ENCODE data around the gene CHST11.

The CHST11 gene

GRCh38 chr12:104576187-104576778 is 119.5 kb downstream of the CHST11 start:
- DNase-seq (ENCODE audit: low read depth) = no peak
- no peak for TF ChIP-seq CTCF (IDR thresholded peaks at IDR 0.05; ENCODE audit: control insufficient read depth, extremely low read depth, insufficient read depth)

GRCh38 chr12:104576980-104577580 is 120.3 kb downstream of the CHST11 start:
- H3K4me3 ChIP-seq (ENCODE audit: low read depth, low read length) = no peak overlapping the region
- DNase-seq (ENCODE audit: low read depth) = no peak
- no peak for TF ChIP-seq CTCF (IDR thresholded peaks at IDR 0.05; ENCODE audit: control insufficient read depth, extremely low read depth, insufficient read depth)

More at GRCh38 chr12:104576187-104576778, 119.5 kb downstream of the CHST11 start:
- no peak overlapping the region for H3K4me3 ChIP-seq (ENCODE audit: low read depth, low read length)

- no peak for TF ChIP-seq CTCF (IDR thresholded peaks at IDR 0.05; ENCODE audit: control insufficient read depth, extremely low read depth, insufficient read depth)
- DNase-seq (ENCODE audit: low read depth) = no peak
- H3K4me3 ChIP-seq (ENCODE audit: low read depth, low read length) = no peak overlapping the region
Observed at GRCh38 chr12:104577581-104577981, 120.8 kb downstream of the CHST11 start.

- TF ChIP-seq CTCF (IDR thresholded peaks at IDR 0.05; ENCODE audit: control insufficient read depth, extremely low read depth, insufficient read depth) = no peak
- no peak overlapping the region for H3K4me3 ChIP-seq (ENCODE audit: low read depth, low read length)
- no peak for DNase-seq (ENCODE audit: low read depth)
Observed at GRCh38 chr12:104578453-104578852, 121.7 kb downstream of the CHST11 start.

GRCh38 chr12:104579718-104580495 is 123.2 kb downstream of the CHST11 start:
- DNase-seq (ENCODE audit: low read depth) = no peak
- no peak for TF ChIP-seq CTCF (IDR thresholded peaks at IDR 0.05; ENCODE audit: control insufficient read depth, extremely low read depth, insufficient read depth)
- H3K4me3 ChIP-seq (ENCODE audit: low read depth, low read length) = no peak overlapping the region

GRCh38 chr12:104581005-104581570 is 124.3 kb downstream of the CHST11 start:
- no peak for DNase-seq (ENCODE audit: low read depth)
- no peak for TF ChIP-seq CTCF (IDR thresholded peaks at IDR 0.05; ENCODE audit: control insufficient read depth, extremely low read depth, insufficient read depth)
- H3K4me3 ChIP-seq (ENCODE audit: low read depth, low read length) = no peak overlapping the region
